Activated gamma-delta T cell treated with anti-CD3 and anti-CD28 coated beads, Interleukin-2, amount 50 U/mL, for 16 hours (primary cell): ENCODE data around the gene IGFBP4.

ENCODE experiments used
- DNase-seq: peaks from one replicate; pipeline ENCODE4 v3.0.0-alpha.2; 2020; ENCODE audit warnings: low read depth

The IGFBP4 gene

DNA sequence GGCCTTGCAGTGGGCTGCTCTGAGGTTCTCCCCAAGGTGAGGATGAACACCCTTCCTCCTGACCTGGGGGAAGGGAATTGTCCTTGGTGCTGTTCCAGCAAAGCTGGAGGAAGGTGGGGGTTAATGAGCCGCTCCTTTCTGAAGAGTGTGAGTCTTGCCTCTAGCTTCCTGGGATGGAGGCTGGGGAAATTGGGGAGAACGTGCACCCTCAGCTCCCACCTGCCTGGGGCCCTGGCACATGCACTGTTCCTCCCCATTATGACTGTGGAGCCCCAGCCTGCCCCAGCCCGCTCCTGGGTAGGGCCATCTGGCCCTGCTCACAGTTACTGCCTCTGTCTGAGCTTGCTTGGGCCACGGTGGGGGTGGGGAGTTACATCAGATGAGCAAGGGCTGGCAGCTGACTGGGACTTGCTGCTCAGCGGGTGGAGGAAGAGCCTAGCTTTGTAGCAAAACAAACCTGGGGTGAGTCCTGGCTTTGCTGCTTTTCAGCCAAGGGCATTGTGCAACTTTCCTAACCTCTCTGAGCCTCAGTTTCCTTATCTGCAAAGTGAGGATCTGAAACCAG, 47.1 kb downstream of the IGFBP4 start:
- DNase-seq: no peak

DNA sequence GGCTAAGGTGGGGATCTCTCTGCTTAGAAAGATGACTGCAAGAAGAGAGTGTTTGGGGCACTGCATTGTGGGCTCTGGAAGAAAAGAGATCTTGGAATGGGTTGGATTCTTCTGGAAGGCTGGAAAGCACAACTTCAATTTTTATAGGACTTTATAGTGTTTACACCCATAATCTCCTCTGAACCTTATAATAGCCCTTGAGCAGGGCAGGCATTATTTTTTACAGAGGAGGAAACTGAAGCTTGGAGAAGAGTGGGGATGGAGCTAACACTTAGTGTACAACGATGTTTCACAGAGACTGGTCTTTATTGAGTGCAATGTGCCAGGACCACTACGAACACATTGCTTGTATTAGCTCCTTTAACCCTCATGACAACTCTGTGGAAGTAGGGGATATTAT, 47.7 kb downstream of the IGFBP4 start:
- DNase-seq: no peak

- no peak for DNase-seq
Measured at GRCh38 chr17:40491486-40491885, 48.2 kb downstream of the IGFBP4 start.

DNA sequence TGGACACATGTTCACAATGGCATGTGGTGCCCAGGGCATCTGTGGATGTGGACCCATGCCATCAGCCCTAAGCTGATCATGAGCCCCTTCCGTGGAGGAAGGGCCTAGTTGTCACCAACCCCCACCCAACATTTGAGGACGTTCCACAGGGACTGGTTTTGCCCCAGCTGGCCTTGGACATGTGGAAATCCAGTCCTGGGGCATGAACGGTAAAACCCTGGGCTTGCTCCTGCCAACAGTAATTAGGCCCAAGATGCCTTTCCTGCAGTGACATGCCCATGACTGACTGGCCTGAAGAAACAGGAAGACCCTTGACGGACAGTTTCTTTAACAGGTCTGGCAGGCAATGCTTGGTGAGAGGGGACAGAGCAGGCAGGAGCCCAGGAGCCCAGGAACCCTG, 50.4 kb downstream of the IGFBP4 start:
- DNase-seq: no peak

- no peak for DNase-seq
Measured at GRCh38 chr17:40495140-40495539, 51.9 kb downstream of the IGFBP4 start.

DNA sequence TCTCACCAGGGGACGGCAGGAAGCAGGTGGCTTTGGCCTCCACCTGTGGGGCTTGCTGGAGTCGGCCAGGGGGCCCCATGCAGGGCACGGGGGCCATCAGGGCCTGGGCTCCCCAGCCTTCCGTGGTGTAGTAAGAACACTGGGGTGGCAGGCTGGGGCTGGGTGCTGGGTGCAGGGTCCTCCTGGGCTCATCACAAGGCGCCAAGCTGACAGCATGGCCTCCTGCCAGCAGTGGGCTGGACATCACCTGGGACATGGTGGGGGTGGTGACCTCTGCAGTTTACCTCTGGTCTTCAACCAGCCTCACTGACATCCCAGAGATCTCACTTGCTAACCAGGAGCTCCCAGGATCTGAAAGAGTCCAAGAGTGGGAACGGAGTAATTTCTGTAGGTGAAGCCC, 52.9 kb downstream of the IGFBP4 start:
- DNase-seq: no peak

DNA sequence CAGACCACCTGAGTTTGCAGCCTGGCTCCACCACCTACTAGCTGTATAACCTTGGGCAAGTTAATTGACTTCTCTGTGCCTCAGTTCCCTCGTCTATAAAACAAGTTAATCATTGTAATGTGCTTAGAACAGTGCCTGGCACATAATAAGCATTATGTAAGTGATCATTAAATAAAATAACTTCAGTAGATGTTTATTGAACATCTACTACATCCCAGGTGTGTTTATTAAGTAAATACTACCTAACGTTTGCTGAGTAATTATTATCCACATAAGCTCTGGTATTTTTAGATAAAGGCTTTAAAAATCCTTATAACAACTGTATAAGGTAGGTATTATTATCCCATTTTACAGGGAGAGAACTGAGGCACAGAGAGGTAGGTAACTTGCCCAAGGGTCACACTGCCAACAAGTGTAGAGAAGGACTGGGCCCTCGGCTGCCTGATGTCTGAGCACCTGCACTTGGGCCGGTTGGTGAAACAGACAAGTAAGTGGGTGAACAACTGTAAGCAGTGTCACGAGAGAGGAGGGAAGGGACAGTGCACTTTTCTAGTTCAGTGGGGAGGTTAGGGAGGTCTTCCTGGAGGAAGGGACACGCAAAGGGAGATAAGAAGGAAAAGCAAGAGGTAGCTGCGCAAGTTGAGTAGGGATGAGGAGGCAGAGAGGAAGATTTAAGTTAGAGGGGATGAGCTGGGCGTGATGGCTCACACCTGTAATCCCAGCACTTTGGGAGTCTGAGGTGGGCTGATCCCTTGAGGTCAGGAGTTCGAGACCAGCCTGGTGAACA, 53.6 kb downstream of the IGFBP4 start:
- no peak for DNase-seq

DNA sequence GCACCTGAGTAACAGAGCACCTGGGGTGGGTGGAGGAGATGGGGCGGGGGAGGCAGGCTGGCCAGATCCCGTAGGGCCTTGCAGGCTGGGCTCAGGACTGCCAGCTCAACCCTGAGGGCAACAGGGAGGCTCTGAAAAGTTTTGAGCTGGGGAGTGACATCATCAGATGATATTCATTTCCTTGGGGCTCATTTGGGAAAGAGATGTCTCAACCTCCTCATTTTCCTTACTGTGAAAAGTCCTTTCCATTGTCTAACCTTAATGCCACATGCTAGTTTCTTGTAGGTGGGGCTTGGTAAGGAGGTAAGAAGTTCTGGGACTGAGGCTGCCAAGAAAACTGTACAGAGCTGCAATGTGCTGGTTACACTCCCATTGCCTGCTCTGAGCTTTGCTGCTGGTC, 54.4 kb downstream of the IGFBP4 start:
- DNase-seq: no peak

DNA sequence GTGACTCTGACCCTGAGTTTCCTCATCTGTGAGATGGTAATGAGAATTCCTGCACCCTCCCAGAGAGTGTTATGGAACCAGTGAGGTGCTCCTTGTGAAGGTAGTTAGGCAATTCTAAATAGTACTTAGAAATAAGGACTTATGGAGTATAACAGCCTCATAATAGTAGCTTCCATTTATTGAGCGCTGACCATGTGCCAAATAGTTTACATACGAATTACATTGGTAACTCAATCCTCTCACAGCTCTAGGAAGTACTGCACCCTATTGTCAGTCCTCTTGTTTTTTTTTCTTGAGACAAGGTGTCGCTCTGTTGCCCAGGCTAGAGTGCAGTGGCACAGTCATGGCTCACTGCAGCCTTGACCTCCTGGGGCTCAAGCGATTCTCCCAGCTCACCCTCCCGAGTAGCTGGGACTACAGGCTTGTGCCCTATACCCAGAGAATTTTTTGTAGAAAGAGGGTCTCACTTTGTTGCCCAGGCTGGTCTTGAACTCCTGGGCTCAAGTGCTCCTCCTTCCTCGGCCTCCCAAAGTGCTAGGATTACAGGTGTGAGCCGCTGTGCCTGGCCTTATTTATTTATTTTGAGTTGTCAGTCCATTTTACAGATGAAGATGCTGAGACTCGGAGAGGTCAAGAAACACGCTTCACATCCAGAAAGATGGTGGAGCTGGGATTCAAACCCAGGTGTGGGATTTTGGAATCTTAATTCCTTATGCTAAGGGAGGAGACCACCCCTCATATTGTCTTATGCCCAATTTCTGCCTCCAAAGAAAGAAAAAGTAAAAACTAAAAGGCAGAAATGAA, 55.2 kb downstream of the IGFBP4 start:
- DNase-seq: no peak

DNA sequence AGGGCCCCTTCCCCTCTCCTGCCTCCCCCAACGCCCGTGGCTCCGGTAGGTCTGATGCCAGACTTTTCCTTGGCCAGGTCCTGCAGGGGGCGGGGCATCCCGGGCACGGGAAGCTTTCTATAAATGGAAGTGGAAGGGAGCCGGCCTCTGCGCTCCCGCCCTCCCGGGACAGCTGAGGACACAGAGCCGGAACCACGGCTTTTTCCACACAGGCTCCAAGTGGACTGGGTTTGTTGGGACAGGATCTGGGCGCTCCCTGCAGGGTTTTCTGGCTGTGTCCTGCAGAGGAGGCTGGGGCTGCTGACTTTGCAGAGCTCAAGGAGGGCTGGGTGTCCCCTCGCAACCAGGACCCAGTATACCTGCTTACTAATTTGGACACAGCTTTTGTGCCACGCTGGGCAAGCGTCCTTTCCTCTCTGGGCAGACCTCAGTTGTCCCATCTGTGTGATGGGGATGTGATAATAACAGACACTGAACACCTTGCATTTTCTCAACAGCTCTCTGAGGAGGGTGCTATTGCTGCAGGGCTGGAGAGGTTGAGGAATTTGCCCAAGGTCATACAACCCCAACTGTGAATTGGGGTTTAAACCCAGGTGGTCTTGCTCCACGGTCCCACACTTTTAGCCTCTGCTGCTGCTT, 56.4 kb downstream of the IGFBP4 start:
- DNase-seq: no peak

- DNase-seq: no peak
Measured at GRCh38 chr17:40500190-40500589, 56.9 kb downstream of the IGFBP4 start.

GRCh38 chr17:40500709-40501108, 57.5 kb downstream of the IGFBP4 start:
- no peak for DNase-seq

DNA sequence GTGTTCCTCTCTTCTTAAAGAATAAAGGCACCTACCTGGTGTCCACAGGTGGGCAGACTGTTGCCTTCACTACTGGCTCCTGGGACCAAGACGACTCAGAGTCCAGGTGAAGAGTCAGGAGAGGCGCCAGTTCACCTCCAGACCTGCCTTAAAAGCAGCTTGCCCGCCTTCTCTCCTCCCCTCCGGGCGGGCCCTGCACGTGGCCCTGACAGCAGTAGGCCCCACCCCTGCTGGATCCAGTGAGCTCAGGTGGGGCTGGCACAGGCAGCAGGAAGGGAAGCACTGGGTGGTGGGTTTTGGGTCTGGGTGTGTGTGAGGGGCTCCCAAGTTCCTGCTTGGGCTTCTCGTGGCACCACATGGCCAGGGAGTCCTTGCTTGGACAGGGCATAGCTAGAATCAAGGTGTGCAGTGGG, 58.3 kb downstream of the IGFBP4 start, which contains the start of gene TNS4:
TNS4 (minus strand) TSS at position 125 of the 413 bp plus-strand sequence. CDS start 5,198 bp downstream, outside the sequence.
- no peak for DNase-seq

- no peak for DNase-seq
Measured at GRCh38 chr17:40502716-40503115, 59.5 kb downstream of the IGFBP4 start.

DNA sequence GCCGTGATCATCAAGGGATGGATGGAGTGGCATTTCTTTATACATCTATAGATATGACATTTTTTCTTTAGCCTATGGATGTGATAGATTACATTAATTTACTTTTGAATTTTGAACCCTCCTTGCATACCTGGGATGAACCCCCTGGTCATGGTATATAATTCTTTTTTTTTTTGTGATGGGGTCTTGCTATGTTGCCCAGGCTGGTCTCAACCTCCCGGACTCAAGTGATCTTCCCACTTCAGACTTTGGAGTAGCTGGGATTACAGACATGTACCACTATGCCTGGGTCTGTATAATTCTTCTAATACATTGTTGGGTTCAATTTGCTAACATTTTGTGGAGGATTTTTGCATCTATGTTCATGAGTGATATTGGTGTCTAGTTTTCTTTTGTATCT, 59.9 kb downstream of the IGFBP4 start:
- DNase-seq: no peak

GRCh38 chr17:40506786-40507185, 63.5 kb downstream of the IGFBP4 start:
- no peak for DNase-seq
